ENCODE measurements around the gene TMEM52B.
"Not testable (repeated sequence)": the region's sequence is repeated elsewhere in the genome, so short reads cannot be mapped to it uniquely, and the experiment has no call there.

Gene TMEM52B

DNA sequence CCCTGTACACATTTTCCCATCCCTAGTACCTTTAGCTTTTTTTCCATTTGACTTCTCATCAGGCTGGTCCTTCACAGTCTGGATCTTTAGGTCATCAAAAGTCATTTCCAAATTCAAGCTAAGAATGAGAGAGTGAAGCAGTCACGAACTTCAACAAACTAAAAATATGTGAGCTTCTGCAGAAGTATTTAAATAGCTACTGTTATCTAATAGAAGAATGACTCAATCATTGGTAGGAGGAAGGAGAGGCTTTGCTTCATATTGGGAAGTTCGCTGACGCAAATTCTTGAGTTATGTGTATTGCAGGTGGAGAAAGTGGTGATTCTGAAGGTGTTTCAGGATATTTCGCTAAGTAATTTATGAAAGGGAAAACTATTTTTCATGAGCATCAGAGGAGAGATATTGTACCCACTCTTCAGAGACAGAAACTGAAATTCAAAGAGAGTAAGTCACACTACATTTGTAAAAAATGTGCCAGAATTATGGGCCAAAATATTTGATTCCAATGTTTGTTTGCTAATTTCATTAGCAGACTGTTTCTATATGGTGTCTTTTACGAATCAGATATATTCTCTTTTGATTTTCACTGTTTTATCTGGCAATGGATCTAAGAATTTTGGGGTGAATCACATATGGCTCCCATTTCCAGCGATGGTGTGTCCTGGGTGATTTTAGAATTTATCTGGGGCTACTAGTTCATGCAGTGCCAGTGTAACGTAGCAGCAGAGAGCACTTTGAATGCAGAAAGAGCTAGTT lies 6.7 kb upstream of the TMEM52B start, which contains the start of gene OLR1:
Gene OLR1 (minus strand): TSS at position 160 of the 756 bp plus-strand sequence. CDS start 55 bp downstream, at position 105.
- DNase-seq (ENCODE audit: low spot score), result no peak

GRCh38 chr12:10174986-10175614 lies 3.7 kb upstream of the TMEM52B start:
- no peak for DNase-seq (ENCODE audit: low spot score)

- no peak for DNase-seq (ENCODE audit: low spot score)
These were observed 2.8 kb upstream of the TMEM52B start for GRCh38 chr12:10175846-10176636.

- DNase-seq (ENCODE audit: low spot score), result no peak
These were observed 947 bp downstream of the TMEM52B start for GRCh38 chr12:10179776-10180181.

GRCh38 chr12:10182354-10183049 lies 3.7 kb downstream of the TMEM52B start:
- DNase-seq (ENCODE audit: low spot score), result no peak

- DNase-seq (ENCODE audit: low spot score), result no peak
These were observed 5.5 kb downstream of the TMEM52B start for GRCh38 chr12:10184261-10184843.

DNA sequence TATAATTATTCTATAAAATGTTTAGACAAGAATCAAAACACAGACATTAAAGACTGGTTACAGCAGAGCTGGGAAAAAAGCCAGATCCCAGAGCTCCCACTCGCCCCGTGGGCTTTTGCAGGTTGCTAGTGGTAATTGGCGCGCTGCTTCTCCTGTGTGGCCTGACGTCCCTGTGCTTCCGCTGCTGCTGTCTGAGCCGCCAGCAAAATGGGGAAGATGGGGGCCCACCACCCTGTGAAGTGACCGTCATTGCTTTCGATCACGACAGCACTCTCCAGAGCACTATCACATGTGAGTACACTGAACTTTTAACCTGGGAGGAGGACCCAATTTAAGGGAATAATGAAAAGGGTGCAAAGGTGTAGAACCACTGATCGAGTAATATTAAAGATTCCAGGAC lies 7.5 kb downstream of the TMEM52B start:
- DNase-seq (ENCODE audit: low spot score), result no peak

DNA sequence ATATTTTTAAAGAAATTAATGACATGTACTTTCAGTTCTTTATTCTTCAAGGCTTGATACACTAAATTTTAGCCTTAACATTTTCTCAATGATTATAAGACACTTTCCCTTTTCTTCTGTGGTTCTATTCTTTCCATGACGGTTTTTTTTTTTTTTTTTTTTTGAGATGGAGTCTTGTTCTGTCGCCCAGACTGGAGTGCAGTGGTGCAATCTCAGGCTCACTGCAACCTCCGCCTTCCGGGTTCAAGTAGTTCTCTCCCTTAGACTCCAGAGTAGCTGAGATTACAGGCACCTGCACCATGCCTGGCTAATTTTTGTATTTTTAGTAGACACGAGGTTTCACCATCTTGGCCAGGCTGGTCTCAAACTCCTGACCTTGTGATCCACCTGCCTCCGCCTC lies 8.1 kb downstream of the TMEM52B start:
- DNase-seq (ENCODE audit: low spot score), result not testable (repeated sequence)

GRCh38 chr12:10189653-10190052 lies 10.8 kb downstream of the TMEM52B start:
- peak; percentile 12 for DNase-seq (ENCODE audit: low spot score)

DNA sequence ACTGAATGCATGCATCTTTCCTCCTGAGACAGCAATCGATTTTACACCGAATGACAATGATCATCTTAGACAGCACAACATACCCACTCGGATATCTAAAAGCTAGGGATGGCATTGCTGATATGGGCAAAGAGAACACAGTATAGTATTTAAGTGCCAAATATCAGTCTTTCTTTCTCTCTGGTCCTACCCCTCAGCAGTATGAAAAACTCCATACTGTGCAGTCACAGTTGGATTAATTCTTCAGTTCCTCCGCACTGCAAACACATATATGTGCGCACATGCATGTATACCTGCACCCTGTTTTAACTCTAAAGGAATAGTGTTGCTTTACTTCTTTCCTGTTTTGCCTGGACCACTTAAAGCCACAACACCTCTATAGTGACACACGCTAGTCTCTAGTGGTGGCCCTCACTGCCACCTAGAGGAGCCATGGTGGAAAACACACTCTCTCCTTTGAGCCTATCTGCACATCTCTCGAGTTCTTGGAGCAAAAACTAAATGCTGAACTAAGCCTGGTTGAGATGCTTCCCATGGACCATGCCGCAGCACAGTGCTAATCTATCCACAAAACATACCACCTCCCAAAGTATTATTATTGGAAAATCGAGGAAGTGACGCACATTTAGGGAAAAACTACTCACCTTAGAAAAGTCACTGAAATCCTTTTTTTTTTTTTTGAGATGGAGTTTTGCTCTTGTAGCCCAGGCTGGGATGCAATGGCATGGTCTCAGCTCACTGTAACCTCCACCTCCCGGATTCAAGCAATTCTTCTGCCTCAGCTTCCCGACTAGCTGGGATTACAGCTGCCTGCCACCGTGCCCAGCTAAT lies 11.9 kb downstream of the TMEM52B start:
- DNase-seq (ENCODE audit: low spot score), result peak; percentile 80

- DNase-seq (ENCODE audit: low spot score), result no peak
These were observed 13.0 kb downstream of the TMEM52B start for GRCh38 chr12:10191865-10192264.

DNA sequence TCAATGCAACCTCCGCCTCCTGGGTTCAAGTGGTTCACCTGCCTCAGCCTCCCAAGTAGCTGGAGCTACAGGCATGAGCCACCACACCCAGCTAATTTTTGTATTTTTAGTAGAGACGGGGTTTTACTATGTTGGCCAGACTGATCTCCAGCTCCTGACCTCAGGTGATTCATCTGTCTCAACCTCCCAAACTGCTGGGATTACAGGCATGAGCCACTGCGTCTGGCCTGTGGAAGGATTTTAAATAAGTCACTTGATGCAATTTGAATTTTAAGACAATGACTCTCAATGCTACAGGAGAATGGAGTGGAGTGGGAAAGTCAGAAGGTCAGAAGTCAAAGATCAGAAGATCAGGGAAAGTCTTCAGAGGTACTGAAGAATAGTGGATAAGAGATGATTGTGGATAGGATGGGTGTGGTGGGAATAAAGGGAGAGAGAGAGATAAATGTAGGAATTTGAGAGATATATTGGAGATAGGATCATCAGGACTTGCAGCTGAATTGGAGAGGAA lies 15.4 kb downstream of the TMEM52B start:
- no peak for DNase-seq (ENCODE audit: low spot score)

DNA sequence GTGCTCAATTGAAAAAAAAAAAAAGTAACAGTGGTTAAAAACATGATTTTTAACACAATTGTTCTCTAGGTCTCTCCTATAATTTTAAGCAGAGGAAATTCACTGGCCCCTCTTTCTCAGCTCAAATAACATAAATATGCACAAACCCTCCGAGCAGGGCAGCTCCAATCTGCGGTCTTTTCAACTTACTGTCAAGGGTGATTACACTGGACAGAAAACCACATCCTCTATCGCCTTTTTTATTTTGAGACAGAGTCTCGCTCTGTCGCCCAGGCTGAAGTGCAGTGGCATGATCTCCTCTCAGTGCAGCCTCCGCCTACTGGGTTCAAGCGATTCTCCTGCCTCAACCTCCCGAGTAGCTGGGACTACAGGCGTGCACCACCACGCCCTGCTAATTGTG lies 17.4 kb downstream of the TMEM52B start:
- no peak for DNase-seq (ENCODE audit: low spot score)

DNA sequence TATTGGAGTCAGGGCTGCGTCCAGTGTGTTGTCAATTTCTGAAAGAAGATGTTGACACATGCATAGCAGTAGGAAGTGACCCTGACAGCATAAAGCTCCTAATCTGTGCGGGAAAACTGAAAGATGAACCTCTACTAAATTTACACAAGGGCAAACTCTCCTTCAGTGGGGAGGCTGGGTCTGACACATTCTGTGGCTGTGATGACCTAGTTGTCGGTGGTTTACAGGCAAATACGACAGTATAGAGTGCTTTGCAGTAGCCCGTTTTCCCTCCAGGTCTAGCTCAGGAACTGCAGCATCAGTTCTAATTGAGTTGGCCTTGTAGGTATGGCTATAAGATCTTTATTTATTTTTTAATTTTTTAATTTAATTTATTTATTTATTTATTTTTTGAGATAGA lies 19.0 kb downstream of the TMEM52B start:
- DNase-seq (ENCODE audit: low spot score), result no peak

DNA sequence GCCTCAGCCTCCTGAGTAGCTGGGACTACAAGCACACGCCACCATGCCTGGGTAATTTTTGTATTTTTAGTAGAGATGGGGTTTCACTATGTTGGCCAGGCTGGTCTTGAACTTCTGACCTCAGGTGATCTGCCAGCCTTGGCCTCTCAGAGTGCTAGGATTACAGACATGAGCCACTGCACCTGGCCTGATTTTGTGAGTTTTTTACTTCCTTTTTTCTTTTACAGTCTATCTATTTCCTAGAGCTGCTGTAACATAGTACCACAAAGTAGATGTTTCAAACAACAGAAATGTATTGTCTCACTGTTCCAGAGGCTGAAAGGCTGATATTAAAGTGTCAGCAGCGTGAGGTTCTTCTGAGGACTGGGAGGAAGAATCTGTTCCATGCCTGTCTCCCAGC lies 25.7 kb downstream of the TMEM52B start:
- not testable (repeated sequence) for DNase-seq (ENCODE audit: low spot score)

- no peak for DNase-seq (ENCODE audit: low spot score)
These were observed 26.5 kb downstream of the TMEM52B start for GRCh38 chr12:10205220-10205807.

GRCh38 chr12:10207136-10207535 lies 28.3 kb downstream of the TMEM52B start:
- no peak for DNase-seq (ENCODE audit: low spot score)

- no peak for DNase-seq (ENCODE audit: low spot score)
These were observed 31.4 kb downstream of the TMEM52B start for GRCh38 chr12:10210225-10210624.

- DNase-seq (ENCODE audit: low spot score), result no peak
These were observed 32.5 kb downstream of the TMEM52B start for GRCh38 chr12:10211101-10211939.
